Activated CD8-positive, alpha-beta memory T cell treated with anti-CD3 and anti-CD28 coated beads, Interleukin-2, amount 50 U/mL, for 1 hour (primary cell): ENCODE measurements around the gene HPS5.

Experiments used
- DNase-seq: peaks from one replicate; pipeline ENCODE4 v3.0.0-alpha.2; 2020; ENCODE audit errors: extremely low read depth

HPS5 gene

DNA sequence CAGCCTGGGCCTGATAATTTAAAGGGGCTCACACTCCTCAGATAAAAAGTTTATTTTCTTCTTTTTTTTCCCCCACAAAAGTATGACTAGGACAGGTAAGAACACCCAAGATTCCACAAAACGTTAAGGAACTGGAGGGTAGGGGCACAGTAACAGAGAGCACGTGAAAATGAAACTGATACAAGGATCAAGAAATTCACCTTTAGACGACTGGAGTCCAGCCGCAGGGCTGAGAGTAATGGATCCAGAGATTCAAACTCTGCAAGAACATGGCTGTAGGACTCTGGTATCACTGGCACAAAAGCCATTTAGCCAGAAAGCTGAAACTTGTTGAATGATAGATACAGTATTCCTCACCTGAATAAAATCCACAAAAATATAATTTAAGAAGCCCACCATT lies 4.4 kb downstream of the HPS5 start:
- DNase-seq: no peak

GRCh38 chr11:18315893-18316292 lies 6.0 kb downstream of the HPS5 start:
- no peak for DNase-seq

DNA sequence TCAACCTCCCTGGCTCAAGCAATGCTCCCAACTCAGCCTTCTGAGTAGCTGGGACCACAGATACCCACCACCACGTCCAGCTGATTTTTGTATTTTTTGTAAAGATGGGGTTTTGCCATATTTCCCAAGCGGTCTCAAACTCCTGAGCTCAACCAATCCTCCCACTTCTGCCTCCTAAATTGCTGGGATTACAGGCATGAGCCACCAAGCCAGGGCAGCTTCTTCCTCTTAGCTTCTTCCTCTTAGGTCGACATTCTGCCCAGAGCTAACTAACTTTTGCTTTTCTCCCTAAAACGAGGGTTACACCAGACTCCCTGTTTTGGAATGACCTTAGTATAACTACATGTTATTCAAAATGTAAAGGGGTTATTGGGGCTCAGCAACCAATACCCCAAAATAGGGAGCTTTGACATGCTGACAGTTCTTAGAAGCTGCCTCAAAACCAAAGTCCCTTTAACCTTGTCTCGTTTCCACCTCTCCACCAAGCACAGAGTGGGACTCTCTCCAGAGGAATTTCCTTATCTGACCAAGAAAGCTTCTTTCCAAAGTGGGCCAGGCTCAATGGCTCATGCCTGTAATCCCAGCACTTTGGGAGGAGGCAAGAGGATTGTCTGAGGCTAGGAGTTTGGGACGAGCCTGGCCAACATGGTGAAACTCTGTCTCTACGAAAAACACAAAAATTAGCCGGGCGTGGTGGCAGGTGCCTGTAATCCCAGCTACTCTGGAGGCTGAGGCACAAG lies 7.0 kb downstream of the HPS5 start:
- DNase-seq: no peak

GRCh38 chr11:18313965-18314763 lies 7.8 kb downstream of the HPS5 start:
- no peak for DNase-seq

DNA sequence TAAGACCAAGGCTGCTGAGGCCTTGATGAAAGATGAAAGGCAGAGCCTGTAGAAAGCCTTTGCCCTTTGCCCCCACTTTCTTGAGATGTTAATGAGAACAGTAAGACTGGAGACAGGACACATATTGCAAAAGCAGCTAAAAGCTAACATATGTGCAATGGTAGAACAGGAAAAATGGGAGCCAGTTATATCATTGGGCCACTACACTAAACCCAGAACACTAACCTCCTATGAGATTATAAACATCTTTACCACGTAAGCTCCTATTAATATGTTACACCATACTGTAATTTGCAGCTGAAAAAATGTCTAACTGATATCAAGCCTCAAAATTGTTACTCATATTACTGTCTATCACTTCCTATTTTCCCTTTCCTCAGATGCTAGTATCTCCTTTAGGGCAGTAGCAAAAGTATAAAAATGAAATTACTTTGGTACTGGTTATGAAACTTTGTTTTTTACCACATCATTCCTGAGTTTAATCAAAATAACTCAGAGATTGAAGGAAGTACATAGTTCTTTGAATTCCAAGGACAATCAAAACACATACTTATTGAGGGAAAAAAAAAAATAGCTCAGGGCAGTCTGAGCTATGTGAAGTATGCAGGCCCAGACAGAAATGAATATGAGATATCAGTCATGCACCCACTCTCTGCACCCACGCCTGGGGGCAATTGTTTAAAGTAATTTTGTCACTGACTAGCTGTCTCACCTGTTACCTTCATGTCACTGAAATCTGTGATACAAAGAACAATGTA lies 9.1 kb downstream of the HPS5 start:
- no peak for DNase-seq

- no peak for DNase-seq
Measured at GRCh38 chr11:18312012-18312411, 9.9 kb downstream of the HPS5 start.

- DNase-seq: no peak
Measured at GRCh38 chr11:18310800-18311340, 11.1 kb downstream of the HPS5 start.

GRCh38 chr11:18309691-18310090 lies 12.2 kb downstream of the HPS5 start:
- no peak for DNase-seq

- DNase-seq: no peak
Measured at GRCh38 chr11:18308242-18308641, 13.7 kb downstream of the HPS5 start.

DNA sequence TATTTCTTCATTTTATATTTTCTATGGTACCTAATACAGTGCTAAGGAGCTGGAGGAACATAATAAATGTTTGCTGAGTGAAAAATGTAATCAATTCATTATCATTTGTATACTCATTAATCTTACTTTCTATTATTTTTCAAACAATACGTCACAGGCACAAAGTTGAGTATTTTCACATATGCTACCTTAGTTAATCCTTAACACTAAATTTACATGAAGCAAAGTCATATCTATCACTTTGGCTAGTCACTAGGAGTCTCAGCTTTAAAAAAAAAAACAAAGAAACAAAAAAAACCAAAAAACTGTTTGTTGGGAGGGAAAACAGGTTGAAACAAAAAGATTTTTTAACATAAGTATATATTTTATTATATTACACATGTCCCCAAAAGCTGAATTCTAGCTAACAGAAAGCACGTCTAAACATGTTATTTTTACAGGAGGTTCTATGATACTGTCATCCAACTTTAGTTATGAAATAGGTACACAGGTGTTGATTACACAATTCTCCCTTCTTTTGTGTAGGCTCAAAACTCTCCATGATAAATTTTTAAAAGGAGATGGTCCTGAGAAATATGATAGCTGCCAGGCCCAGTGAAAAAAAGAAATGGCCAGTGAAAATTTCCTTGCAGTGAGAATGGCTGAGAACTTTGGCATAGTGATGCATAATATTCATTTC lies 14.3 kb downstream of the HPS5 start:
- no peak for DNase-seq

- no peak for DNase-seq
Measured at GRCh38 chr11:18304745-18305144, 17.2 kb downstream of the HPS5 start.

DNA sequence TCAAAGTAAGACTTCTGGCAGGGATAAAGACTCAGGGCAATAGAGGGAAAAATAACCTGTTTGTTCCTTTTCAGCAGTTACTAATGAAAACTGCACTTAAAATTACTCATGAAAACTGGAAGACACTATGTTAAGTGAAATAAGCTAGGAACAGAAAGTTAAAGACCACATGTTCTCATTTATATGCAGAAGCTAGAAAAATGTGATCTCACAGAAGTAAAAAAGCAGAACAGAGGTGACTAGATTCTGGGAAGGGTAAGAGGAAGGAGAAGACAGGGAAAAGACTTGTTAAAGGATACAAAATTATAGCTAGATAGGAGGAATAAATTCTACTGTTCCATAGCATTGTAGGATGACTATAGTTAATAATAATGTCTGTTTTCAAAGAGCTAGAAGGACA lies 22.2 kb downstream of the HPS5 start:
- DNase-seq: no peak

DNA sequence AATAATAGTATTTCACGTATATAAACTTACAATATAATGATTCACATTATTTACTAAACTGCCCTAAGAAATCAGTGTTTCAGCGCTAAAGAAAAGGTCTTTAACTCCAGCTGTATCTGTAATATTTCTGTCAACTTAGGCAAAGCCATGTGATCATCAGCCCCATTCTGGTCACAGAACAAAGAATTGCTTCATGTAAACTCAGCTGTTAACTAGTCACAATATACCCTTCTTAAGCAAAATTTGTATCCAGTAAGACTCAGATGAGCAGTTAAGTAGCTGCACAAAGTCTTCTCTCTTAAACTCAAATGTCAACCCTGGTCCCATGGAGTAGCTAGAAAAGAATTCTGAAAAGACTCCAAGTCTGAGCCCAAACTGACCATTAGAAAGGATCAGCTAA lies 26.6 kb downstream of the HPS5 start:
- DNase-seq: no peak

- DNase-seq: no peak
Measured at GRCh38 chr11:18294862-18295261, 27.1 kb downstream of the HPS5 start.

DNA sequence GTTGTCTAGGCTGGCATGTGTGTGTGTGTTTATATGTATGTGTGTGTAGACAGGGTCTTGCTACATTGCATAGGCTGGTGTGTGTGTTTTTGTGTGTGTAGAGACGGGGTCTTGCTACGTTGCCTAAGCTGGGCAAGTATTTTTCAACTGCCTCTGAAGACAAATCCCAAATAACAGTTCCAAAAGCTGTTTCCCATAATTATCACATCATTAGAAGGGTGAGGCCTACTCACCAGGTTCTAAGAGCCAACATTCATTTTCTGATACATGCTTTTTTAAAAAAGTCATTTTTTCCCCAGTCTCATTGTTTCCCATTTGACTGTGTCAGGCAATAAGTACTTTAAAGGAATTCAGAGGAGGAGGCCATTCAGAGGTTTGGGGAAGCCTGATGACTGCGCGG lies 33.0 kb downstream of the HPS5 start:
- no peak for DNase-seq

GRCh38 chr11:18285841-18286240 lies 36.1 kb downstream of the HPS5 start:
- DNase-seq: no peak

- DNase-seq: no peak
Measured at GRCh38 chr11:18282626-18283025, 39.3 kb downstream of the HPS5 start.

GRCh38 chr11:18280438-18281045 lies 41.4 kb downstream of the HPS5 start:
- no peak for DNase-seq

DNA sequence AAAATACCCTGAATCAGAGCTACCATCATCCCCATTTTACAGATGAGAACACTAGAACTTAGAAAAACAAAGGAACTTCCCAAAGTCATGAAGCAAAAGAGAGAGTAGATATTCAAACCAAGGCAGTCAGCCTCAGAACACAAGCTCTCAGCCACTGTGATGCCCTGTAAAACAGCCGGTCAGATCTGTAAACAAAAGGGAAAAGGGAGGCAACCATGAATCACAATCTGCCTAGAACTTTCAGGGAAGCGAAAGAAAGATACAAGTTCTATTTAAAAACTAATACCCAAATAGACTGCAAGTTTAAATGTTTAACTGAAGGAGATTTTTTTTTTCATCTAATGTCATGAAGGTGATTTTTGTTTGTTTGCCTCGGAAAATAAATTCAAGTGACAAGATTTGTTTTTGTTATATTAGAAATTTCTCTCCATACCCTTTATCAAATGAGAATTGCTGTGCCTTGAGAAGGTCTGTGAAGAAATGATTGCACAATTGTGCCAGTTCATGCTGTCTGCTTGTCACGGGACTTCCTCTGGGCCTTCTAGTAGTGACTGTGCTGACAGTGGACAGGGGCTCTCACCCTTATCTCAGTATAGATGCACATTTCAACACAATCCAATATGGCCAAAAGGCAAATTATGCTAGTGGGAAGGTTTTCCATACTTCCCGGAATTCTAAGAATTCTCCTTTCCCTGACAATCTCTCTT lies 44.2 kb downstream of the HPS5 start:
- DNase-seq: no peak

DNA sequence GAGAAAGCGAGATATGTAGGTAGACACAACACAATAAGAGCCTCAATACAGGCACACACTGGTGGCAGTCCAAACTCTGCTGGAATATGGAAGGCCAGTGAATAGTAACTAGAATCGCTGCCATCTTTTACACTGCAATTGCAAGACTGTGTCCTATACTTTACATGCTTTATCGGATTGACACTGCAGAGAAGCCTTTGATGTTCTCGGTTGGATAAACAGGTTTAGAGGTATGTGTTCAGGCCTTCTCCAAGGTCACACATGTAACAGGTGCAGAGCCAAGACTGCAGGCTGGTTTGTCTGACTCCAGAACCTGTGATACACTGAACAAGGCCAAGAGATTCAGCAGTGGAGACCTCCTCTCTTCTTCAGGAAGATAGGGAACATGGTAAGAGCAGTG lies 50.7 kb downstream of the HPS5 start:
- no peak for DNase-seq

DNA sequence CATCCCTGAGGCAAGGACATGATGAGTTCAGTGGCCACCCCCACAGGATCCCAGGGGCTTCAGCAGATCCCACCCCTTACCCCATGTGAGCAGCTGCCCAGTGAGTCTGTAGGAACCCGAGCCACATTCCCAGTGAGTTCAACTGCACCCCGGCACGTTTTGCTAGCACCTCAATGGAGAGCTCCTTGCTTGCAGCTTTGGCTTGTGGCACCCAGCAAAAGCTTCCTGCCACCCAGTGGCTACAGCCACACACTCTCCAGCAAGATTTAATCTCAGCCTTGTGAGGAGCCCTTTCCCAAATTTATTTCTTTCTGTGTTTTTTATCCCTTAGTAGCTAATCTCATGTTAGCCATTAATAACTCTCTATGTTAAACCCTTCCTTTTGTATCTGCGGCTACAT lies 51.8 kb downstream of the HPS5 start:
- DNase-seq: no peak
